ENCODE results near the gene LRBA.

Gene LRBA

DNA sequence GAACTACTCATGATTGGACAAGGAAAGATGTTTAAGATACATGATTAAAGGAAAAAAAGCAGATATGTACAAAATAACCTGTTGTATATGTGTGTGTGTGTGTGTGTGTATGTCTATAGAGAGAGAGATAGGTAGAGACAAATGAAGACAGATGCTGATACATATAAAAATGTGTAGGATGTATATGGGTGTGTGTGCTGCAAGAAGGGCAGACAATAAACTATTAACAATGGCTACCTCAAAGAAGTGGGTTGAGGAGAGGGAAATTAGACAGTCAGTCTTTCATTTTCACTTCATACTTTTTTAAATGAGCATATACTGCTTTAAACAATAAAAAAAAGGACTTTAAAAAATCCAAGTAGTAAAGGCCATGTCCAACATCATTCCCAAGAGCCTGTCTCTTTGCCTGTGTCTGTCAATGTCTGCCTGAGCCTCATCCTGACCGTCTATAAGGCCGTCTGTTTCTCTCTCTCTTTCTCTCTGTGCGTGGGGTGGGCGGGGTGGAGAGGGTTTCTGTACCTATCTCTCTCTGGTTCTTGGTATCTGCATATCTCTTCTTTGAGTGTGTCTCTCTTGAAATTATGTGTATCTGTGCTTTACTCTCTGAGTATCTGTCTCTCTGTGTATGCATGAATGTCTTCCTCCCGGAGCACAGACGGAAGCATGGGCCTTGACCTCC lies 62.8 kb downstream of the LRBA start:
- TF ChIP-seq, protein P1, sequence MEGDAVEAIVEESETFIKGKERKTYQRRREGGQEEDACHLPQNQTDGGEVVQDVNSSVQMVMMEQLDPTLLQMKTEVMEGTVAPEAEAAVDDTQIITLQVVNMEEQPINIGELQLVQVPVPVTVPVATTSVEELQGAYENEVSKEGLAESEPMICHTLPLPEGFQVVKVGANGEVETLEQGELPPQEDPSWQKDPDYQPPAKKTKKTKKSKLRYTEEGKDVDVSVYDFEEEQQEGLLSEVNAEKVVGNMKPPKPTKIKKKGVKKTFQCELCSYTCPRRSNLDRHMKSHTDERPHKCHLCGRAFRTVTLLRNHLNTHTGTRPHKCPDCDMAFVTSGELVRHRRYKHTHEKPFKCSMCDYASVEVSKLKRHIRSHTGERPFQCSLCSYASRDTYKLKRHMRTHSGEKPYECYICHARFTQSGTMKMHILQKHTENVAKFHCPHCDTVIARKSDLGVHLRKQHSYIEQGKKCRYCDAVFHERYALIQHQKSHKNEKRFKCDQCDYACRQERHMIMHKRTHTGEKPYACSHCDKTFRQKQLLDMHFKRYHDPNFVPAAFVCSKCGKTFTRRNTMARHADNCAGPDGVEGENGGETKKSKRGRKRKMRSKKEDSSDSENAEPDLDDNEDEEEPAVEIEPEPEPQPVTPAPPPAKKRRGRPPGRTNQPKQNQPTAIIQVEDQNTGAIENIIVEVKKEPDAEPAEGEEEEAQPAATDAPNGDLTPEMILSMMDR (IDR thresholded peaks at IDR 0.05; ENCODE audit: low read length, missing control alignments) = no peak
- no peak for DNase-seq (ENCODE audit: low read depth)
- no peak overlapping the region for H3K4me3 ChIP-seq (replicated peaks; ENCODE audit: low read depth, low read length)

DNA sequence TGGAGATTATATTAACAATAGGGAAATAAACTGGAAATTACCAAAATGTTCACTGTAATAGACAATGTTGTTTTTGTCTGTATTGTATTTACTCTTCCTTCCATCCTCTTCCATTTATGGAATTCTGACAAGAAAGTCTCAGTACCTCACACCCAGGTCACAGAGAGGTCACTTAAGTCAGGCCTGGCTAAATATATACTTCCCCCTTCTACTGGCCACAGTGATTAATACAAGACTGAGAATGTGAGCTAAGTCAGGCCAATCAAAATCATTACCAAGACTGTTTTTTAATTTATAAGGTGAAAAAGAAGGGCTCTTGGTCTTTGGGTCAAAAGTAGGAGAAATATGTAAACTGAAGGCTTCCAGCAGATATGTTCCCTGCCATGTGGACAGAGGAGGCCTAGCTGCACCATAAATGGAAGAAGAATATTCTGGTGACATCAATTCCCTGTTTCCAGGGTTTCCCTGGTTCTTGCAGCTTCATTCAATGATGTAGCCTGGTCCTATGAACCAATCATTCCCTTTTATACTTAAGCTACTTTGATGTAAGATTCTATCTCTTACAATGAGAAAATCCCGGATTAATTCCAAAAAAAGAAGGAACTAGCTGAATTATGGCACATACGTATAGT lies 64.3 kb downstream of the LRBA start:
- H3K4me3 ChIP-seq (replicated peaks; ENCODE audit: low read depth, low read length) = no peak overlapping the region
- no peak for DNase-seq (ENCODE audit: low read depth)
- TF ChIP-seq, protein P1 (IDR thresholded peaks at IDR 0.05; ENCODE audit: low read length, missing control alignments) = no peak

DNA sequence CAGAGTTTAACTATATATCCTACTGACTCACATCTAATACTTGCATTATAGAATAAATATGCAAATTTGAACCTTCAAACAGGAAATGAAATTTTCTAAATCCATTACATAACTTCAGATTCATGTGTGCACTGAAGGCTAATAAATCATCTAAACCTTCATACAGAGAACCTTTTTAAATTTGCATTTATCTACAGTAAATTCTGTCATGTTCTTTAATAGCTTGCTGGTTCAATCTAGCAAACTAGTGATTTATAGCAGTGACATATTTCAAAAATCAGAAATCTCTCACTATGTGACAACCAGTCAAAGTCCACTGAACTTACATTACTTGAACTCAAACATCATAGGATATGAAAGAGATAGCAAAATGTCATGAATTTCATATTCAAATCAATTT lies 65.1 kb downstream of the LRBA start:
- no peak overlapping the region for H3K4me3 ChIP-seq (replicated peaks; ENCODE audit: low read depth, low read length)
- no peak for DNase-seq (ENCODE audit: low read depth)
- TF ChIP-seq, protein P1 (IDR thresholded peaks at IDR 0.05; ENCODE audit: low read length, missing control alignments) = no peak

DNA sequence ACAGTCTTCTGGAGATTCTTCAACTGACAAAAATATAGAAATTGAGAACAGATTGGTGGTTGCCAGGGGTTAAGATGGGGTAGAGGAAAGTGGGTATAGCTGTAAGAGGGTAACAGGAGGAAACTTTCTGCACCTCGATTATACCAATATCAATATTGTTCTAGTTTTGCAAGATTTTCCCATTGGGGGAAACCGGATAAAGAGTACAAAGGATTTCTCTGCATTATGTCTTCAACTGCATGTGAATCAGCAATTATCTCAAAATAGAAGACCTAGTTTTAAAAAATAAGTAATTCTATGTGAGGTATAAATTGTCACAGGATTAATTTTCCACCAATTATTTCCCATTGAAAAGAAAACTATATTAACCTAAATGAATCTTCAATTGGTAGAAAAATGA lies 65.7 kb downstream of the LRBA start:
- TF ChIP-seq, protein P1 (IDR thresholded peaks at IDR 0.05; ENCODE audit: low read length, missing control alignments) = no peak
- H3K4me3 ChIP-seq (replicated peaks; ENCODE audit: low read depth, low read length) = no peak overlapping the region
- no peak for DNase-seq (ENCODE audit: low read depth)

DNA sequence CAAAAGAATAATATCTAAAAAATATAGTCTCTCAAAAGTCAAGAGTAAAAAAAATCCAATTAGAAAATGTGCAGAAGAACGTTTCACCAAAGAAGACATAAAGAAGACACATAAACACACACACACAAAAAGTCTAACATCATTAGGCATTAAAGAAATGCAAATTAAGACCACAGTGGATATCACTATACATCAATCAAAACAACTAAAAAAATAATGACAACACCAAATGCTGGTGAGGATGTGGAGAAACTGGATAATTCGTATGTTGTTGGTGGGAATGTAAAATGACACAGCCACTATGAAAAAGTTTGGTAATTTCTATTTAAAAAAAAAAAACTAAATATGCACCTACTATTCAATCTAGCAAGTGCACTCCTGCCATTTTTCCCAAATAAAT lies 66.4 kb downstream of the LRBA start:
- no peak overlapping the region for H3K4me3 ChIP-seq (replicated peaks; ENCODE audit: low read depth, low read length)
- TF ChIP-seq, protein P1 (IDR thresholded peaks at IDR 0.05; ENCODE audit: low read length, missing control alignments) = no peak
- DNase-seq (ENCODE audit: low read depth) = no peak

DNA sequence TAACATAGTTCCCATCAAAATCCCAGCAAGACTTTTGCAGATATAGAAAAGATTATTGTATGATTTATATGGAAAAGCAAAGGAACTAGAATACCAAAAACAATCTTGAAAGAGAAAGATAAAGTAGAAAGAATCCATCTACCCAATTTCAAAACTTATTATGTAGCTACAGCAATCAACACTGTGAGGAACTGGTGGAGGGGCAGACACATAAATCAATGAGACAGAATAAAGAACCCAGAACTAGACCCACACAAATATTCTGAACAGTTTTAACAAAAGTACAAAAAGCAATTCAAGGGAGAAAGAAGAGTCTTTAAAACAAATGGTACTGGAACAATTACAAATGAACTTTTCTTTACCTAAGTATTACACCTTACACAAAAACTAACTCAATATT lies 67.0 kb downstream of the LRBA start:
- H3K4me3 ChIP-seq (replicated peaks; ENCODE audit: low read depth, low read length) = no peak overlapping the region
- TF ChIP-seq, protein P1 (IDR thresholded peaks at IDR 0.05; ENCODE audit: low read length, missing control alignments) = no peak
- DNase-seq (ENCODE audit: low read depth) = no peak

DNA sequence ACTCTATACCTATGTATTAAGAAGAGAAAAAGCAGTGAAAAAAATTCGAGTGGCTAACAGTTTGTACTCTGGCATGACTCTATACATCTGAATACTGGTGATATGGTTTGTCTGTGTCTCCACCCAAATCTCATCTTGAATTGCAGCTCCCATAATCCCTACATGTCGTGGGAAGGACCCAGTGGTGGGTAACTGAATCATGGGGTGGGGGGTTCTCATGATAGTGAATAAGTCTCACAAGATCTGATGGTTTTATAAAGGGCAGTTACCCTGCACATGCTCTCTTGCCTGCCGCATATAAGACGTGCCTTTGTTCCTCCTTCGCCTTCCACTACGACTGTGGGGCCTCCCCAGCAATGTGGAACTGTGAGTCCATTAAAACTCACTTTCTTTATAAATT lies 70.4 kb downstream of the LRBA start:
- DNase-seq (ENCODE audit: low read depth) = no peak
- no peak overlapping the region for H3K4me3 ChIP-seq (replicated peaks; ENCODE audit: low read depth, low read length)
- TF ChIP-seq, protein P1 (IDR thresholded peaks at IDR 0.05; ENCODE audit: low read length, missing control alignments) = no peak

Data from fibroblast of pulmonary artery (primary cell).